GM19238 (cell line): ENCODE results near the gene DAZ4.
"Not testable (repeated sequence)": the region's sequence is repeated elsewhere in the genome, so short reads cannot be mapped to it uniquely, and the experiment has no call there.

Experiments
- DNase-seq: peaks from one replicate; pipeline ENCODE4 v3.0.0; 2011; ENCODE audit warnings: low spot score; ENCODE audit not compliant: insufficient read length

Gene DAZ4, protein sequence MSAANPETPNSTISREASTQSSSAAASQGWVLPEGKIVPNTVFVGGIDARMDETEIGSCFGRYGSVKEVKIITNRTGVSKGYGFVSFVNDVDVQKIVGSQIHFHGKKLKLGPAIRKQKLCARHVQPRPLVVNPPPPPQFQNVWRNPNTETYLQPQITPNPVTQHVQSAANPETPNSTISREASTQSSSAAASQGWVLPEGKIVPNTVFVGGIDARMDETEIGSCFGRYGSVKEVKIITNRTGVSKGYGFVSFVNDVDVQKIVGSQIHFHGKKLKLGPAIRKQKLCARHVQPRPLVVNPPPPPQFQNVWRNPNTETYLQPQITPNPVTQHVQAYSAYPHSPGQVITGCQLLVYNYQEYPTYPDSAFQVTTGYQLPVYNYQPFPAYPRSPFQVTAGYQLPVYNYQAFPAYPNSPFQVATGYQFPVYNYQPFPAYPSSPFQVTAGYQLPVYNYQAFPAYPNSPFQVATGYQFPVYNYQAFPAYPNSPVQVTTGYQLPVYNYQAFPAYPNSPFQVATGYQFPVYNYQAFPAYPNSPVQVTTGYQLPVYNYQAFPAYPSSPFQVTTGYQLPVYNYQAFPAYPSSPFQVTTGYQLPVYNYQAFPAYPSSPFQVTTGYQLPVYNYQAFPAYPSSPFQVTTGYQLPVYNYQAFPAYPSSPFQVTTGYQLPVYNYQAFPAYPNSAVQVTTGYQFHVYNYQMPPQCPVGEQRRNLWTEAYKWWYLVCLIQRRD

DNA sequence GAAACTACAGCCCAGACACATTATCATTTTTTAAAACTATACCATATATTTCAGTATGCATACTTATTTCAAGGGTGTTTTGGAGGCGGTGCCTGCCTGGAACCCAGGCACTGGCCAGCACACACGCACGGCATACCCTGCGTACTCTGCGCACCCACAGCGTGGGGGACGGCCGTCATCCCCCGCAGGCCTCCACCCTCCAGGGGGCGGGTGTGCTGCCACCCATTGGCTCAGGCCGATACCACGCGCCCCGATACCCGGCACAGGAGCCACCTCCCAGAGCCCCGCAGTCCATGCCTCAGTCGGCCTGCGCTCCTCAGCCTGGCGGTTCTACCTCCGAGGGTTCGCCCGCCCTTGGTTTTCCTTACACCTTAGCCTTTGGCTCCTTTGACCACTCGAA lies at the start of gene DAZ4:
Gene DAZ4, plus strand, starts transcription at position 301 of the 400 bp plus-strand sequence. CDS start 208 bp downstream, outside the sequence.
- not testable (repeated sequence) for DNase-seq

DNA sequence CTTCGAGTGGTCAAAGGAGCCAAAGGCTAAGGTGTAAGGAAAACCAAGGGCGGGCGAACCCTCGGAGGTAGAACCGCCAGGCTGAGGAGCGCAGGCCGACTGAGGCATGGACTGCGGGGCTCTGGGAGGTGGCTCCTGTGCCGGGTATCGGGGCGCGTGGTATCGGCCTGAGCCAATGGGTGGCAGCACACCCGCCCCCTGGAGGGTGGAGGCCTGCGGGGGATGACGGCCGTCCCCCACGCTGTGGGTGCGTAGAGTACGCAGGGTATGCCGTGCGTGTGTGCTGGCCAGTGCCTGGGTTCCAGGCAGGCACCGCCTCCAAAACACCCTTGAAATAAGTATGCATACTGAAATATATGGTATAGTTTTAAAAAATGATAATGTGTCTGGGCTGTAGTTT lies 20.4 kb upstream of the DAZ4 start, which contains the start of gene DAZ3:
Gene DAZ3, minus strand, starts transcription at position 101 of the 400 bp plus-strand sequence. CDS start 208 bp downstream, outside the sequence.
- DNase-seq: not testable (repeated sequence)

DNA sequence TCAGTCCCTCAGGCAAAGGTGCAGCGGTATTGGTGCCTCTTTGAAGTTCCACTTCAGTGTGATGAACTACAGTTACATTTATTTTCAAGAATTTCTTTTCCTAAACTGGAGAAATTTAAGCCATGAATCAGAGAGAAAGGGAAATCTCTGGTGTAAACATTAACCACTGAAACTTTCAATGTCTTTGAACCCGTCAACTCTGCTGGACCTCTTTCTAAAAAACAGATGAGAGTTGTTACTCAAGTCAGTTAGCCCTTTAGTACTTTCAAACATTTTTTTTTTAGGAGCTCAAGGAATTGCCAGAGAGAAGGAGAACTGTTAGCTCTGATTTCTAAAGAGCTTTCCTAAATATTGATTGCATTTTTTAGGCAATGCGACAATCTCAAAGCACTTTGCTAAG lies 11.9 kb upstream of the DAZ4 start:
- DNase-seq: not testable (repeated sequence)

DNA sequence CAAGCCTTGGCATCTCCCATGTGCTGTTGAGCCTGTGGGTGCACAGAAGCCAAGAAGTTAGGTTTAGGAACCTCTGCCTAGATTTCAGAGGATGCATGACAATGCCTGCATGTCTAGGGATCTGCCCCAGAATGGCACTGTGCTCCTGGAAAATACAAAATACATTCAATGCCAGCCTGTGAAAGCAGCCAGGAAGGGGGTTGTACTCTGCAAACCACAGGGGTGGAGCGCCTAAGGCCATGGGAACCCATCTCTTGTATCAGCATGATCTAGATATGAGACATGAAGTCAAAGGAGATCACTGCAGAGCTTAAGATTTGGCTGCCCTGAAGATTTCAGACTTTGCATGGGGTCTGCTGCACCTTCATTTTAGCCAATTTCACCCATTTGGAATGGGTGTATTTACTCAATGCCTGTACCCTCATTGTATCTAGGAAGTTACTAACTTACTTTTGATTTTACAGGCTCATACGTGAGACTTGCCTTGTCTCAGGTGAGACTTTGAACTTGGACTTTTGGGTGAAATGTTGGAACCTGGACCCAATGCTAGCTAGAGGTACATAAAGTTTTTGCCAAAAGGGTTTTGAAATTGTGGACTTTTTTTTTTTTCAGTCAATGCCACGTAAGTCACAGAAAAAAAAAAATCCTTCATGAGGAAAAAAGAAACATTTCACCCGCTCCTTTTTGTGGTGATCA lies 9.4 kb upstream of the DAZ4 start:
- not testable (repeated sequence) for DNase-seq

DNA sequence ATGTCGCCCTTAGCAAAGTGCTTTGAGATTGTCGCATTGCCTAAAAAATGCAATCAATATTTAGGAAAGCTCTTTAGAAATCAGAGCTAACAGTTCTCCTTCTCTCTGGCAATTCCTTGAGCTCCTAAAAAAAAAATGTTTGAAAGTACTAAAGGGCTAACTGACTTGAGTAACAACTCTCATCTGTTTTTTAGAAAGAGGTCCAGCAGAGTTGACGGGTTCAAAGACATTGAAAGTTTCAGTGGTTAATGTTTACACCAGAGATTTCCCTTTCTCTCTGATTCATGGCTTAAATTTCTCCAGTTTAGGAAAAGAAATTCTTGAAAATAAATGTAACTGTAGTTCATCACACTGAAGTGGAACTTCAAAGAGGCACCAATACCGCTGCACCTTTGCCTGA lies 8.7 kb upstream of the DAZ4 start:
- not testable (repeated sequence) for DNase-seq
